Activated naive CD8-positive, alpha-beta T cell treated with anti-CD3 and anti-CD28 coated beads, Interleukin-2, amount 10 ng/mL, durations not matched to agents 7 days and 5 days (primary cell): ENCODE results near the gene DCST2. TPM values are rescaled to one million over a fixed set of nuclear protein-coding genes. Genes with fewer than 3 reads are reported as not detected.

ENCODE experiments used
- ATAC-seq: fragments of 150-1000 bp; cut with Tn5 transposase; one replicate; pipeline ENCODE4 v1.10.0; 2021; ENCODE audit warnings: low read depth, moderate library complexity
- POLR2A ChIA-PET: fragments of 350-600 bp; sonication (Branson Sonifier 250); formaldehyde crosslinking; loops from one replicate; lab custom pipeline; 2021; ENCODE audit warnings: antibody characterized with exemption; lab: Charles Lee
- DNase-seq: peaks from one replicate; pipeline ENCODE4 v3.0.0; 2021
- H3K27ac Mint-ChIP-seq: one replicate; pipeline ENCODE4 v1.8.0; 2022; ENCODE audit warnings: mild to moderate bottlenecking, mixed read lengths
- H3K27me3 Mint-ChIP-seq: one replicate; pipeline ENCODE4 v1.8.0; 2022; ENCODE audit warnings: mild to moderate bottlenecking, moderate library complexity, mixed read lengths
- H3K36me3 Mint-ChIP-seq: one replicate; pipeline ENCODE4 v1.8.0; 2021; ENCODE audit warnings: mild to moderate bottlenecking, mixed read lengths
- H3K4me1 Mint-ChIP-seq: one replicate; pipeline ENCODE4 v1.8.0; 2021; ENCODE audit warnings: mixed read lengths
- H3K4me3 Mint-ChIP-seq: one replicate; pipeline ENCODE4 v1.8.0; 2022; ENCODE audit warnings: mild to moderate bottlenecking, moderate library complexity, mixed read lengths
- H3K9me3 Mint-ChIP-seq: one replicate; pipeline ENCODE4 v1.8.0; 2021; ENCODE audit warnings: mixed read lengths
- total RNA-seq, 2 experiments: library from RNA; stranded (reverse); gene quantifications; one replicate each; pipeline ENCODE4 v1.2.3, GENCODE V29; 2021

Gene DCST2
- total RNA-seq = 1 to 10 TPM in 1 of 2 experiments, under 1 TPM in 1; 0.91 to 1.4 TPM

DNA sequence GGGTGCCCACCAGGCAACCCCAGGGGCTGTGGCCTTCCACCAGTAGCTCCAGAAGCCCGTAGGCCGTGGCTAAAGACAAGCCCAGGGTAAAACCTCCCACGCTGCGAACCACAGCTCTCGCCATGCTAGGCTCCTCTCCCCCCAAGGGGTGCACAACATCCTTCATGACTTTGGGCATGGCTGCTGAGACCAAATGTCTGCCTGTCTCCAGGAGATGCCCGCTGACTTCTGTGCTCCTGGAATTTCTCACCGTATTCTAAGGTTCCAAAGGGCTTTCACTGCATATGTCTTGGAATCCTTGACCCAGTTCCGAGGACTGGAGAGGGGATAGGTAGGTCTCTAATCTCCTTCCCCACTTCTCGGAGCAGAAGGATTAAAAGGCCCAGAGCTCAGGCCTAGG, at the start of gene DCST2, which contains the start of gene DCST1:
Gene DCST2, minus strand, starts transcription at position 258 of the 400 bp plus-strand sequence. Its CDS starts 80 bp downstream, at position 178.
Gene DCST1, plus strand, starts transcription at position 301 of the 400 bp plus-strand sequence. CDS start 213 bp downstream, outside the sequence.
- POLR2A ChIA-PET = interaction anchor here (0.9 kb wide), 1 partner anchor 41 kb away, joined by 3 read pairs; the partner anchor contains the start of gene LENEP
- Mint-ChIP-seq H3K27me3 (peaks cover 10% of the 10 kb centered on the region), H3K4me3 (no peak within 1 kb of the TSS), H3K27ac (no peak within 1 kb of the TSS), H3K36me3 (no peaks in the 10 kb centered on the region), H3K9me3 (no peaks in the 10 kb centered on the region), H3K4me1 (peaks cover 1% of the 10 kb centered on the region)
- ATAC-seq (no peak), DNase-seq (no peak)

GRCh38 chr1:155083052-155083541, 49.5 kb upstream of the DCST2 start:
- ATAC-seq (no peak), DNase-seq (no peak)
- Mint-ChIP-seq H3K9me3 (no peaks in the 10 kb centered on the region), H3K27me3 (peaks cover 49% of the 10 kb centered on the region), H3K36me3 (peaks cover 1% of the 10 kb centered on the region), H3K27ac (no peak overlapping the region), H3K4me1 (peaks cover 36% of the 10 kb centered on the region), H3K4me3 (peak overlapping the region; percentile 12)
- POLR2A ChIA-PET = interaction anchor here (0.6 to 3.2 kb wide), 3 partner anchors 16 to 100 kb away, joined by 3 to 26 read pairs (median 3); partner anchors contain the start of genes EFNA4 and FLAD1

- Mint-ChIP-seq H3K4me1 (peaks cover 40% of the 10 kb centered on the region), H3K9me3 (no peaks in the 10 kb centered on the region), H3K36me3 (peaks cover 1% of the 10 kb centered on the region), H3K4me3 (peak overlapping the region; percentile 12), H3K27me3 (peaks cover 55% of the 10 kb centered on the region), H3K27ac (no peak overlapping the region)
- POLR2A ChIA-PET = interaction anchor here (0.6 to 1.0 kb wide), 2 partner anchors 15 to 99 kb away, joined by 3 read pairs; partner anchors contain the start of gene FLAD1
- DNase-seq = no peak
- no peak for ATAC-seq
Measured at GRCh38 chr1:155082301-155083051, 48.9 kb upstream of the DCST2 start.

DNA sequence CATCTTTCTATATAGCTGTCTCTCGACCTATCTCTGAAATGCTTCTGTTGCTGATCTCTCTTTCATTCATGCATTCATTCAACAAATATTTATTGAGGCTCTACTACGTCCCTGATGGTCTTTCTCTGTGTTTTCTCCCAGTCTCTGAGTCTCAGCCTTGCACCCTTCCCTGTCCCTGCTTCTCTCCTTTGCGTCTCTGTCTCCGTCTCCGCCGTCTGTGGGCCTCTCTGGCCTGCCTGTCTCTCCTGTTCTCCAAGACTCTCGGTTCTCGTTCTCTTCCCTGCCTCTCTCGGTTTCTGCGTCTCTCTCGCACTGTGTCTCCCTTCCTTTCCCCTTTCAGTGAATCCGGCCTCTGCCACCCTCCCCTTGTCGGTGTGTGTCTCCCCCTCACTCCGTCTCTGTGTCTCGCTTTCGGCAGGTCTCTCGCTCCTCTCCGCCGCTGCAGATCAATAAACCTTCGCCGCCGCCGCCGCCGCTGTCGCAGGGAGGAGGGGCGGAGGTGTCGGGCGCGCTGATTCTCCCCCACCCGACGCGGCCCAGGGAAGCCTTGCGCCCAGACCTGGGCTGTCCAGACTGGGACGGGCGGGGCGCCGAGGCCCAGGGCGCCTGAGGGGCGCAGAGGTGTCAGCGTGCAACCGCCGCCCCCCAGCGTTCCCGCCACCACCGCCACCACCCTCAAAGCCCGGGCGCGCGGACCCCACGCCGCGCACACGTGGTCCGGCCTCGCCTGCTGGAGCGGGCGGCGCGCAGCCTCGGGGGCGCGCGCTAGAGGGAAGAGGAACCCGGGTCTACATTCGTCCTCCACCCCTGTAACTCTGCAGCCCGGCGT, 48.1 kb upstream of the DCST2 start:
- no peak for ATAC-seq
- Mint-ChIP-seq H3K27ac (peak overlapping the region; percentile 18), H3K9me3 (no peaks in the 10 kb centered on the region), H3K36me3 (peaks cover 1% of the 10 kb centered on the region), H3K4me3 (peak overlapping the region; percentile 78), H3K4me1 (peaks cover 48% of the 10 kb centered on the region), H3K27me3 (peaks cover 61% of the 10 kb centered on the region)
- DNase-seq = peak; percentile 58
- POLR2A ChIA-PET = interaction anchor here (1.0 to 1.4 kb wide), 4 partner anchors 10 to 19 kb away, joined by 3 to 5 read pairs (median 3); no protein-coding TSS in a partner anchor

DNA sequence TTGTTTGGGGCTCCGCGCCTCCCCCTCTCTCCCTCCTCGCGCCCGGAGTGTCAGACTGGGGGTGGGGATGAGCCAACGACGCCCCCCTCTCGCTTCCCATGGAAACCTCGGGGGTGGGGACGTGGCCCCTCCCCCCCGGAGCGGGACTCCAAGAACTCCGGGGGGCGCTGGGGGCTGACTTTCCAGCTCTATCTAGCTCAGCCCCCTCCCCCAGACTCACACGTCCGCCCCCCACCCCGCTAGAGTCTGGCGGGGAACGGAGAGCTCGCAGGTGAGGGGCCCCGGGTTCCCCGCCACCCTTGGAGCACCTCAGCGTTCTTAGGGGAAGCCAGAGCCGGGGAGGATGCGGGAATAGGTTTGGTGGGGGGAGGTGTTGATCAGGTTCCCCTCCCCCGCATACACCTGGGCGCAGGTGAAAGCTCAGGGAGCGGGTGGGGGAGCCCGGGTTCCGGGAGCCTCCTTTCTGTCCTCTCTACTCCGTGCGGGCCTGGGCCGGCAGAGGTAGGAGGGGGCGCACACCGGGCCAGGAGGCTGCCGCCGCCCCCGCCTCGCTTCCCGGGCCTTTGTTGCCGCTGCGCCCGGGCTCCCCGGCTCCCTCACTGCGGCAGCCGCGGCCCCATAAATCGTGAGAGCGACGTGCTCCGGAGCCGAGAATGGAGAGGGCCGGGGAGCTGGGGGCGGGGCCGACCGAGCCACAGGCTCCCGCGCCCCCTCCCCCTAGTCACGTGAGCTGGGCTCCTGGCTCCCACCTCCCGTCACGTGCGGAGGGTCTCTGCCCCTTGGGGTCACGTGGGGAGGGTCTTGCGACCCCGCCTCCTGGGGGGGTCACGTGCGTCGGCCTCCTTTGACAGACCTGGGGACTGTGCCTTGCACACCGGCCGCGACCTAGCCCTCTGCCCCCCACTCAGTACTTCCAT, 47.0 kb upstream of the DCST2 start:
- Mint-ChIP-seq H3K9me3 (no peaks in the 10 kb centered on the region), H3K4me3 (peak overlapping the region; percentile 78), H3K36me3 (peaks cover 1% of the 10 kb centered on the region), H3K27me3 (peaks cover 61% of the 10 kb centered on the region), H3K27ac (no peak overlapping the region), H3K4me1 (peaks cover 52% of the 10 kb centered on the region)
- POLR2A ChIA-PET = interaction anchor here (0.8 to 1.4 kb wide), 4 partner anchors 9 to 18 kb away, joined by 3 to 5 read pairs (median 3); no protein-coding TSS in a partner anchor
- ATAC-seq = no peak
- DNase-seq = peak; percentile 58

DNA sequence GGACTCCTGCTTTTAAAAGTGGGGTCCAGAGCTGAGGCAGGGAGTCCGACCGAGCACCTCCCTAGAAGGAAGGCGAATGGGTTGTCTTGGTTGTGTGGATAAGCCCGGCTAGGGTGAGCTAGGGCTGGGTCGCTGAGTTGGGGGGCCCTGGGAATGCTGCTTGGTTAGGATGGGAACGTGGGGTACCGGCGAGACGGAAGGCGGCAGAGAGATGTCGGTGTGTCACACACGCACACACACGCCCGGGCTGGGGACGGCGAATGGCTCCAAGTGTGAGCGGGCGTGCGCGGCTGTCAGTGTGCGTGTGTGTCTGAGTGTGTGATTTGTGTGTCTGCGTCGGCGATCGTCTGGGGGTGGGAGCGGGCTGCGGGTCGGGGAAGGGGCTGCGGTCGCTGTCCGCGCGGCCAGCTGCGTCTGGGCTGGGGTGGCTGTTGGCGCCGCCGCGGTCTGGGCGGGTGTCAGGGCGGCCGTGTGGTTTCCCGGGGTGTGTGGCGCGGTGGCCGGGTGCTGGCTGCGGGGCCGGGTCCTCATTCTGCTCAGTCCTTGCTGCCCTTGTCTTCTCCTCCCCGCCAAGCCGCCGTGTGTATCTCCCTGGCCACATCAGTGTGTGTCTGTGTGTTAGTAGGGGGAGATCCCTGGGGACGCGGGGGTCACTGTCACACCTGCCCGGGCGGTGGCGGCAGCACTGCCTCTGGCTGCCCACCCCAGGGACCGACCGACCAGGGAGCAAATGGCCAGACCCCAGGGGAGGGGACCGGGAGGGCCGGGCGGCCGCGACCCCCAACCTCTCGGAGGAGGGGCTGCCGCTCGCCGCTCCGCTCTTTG, 46.1 kb upstream of the DCST2 start:
- Mint-ChIP-seq H3K27ac (peak overlapping the region; percentile 52), H3K27me3 (peaks cover 61% of the 10 kb centered on the region), H3K36me3 (peaks cover 1% of the 10 kb centered on the region), H3K4me1 (peaks cover 49% of the 10 kb centered on the region), H3K4me3 (peak overlapping the region; percentile 77), H3K9me3 (no peaks in the 10 kb centered on the region)
- no peak for ATAC-seq
- POLR2A ChIA-PET = interaction anchor here (0.5 to 1.4 kb wide), 4 partner anchors 8 to 95 kb away, joined by 3 to 5 read pairs (median 3); no protein-coding TSS in a partner anchor
- no peak for DNase-seq

DNA sequence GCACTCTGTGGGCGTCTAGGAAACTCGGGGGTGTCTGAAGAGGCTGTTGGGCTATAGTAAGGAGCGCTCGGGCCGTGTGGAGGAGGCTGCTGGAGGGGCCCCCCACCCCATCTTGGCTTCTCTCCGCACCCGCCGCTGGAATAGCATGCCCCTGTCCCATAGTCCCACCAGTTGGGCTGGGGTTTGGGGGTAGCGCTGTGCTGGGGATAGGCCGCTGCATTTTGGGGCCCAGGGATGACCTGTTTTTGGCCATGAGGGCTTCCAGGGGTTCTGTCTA, 45.6 kb upstream of the DCST2 start:
- no peak for ATAC-seq
- Mint-ChIP-seq H3K9me3 (no peaks in the 10 kb centered on the region), H3K27ac (peak overlapping the region; percentile 52), H3K4me1 (peaks cover 48% of the 10 kb centered on the region), H3K36me3 (peaks cover 1% of the 10 kb centered on the region), H3K27me3 (peaks cover 61% of the 10 kb centered on the region), H3K4me3 (peak overlapping the region; percentile 77)
- no peak for DNase-seq
- POLR2A ChIA-PET = interaction anchor here (0.5 to 0.6 kb wide), 2 partner anchors 43 to 95 kb away, joined by 3 to 5 read pairs; no protein-coding TSS in a partner anchor

- peak; percentile 28 for ATAC-seq
- peak; percentile 84 for DNase-seq
- Mint-ChIP-seq H3K27me3 (peaks cover 56% of the 10 kb centered on the region), H3K36me3 (peaks cover 1% of the 10 kb centered on the region), H3K9me3 (no peaks in the 10 kb centered on the region), H3K4me1 (peaks cover 46% of the 10 kb centered on the region), H3K27ac (peak within 1 kb of the TSS; percentile 52), H3K4me3 (peak within 1 kb of the TSS; percentile 77)
- POLR2A ChIA-PET = interaction anchor here (0.5 to 1.2 kb wide), 4 partner anchors 11 to 94 kb away, joined by 3 to 7 read pairs (median 4); partner anchors contain the start of gene EFNA4
Measured at GRCh38 chr1:155078469-155079209, 45.1 kb upstream of the DCST2 start, which contains the start of gene EFNA3. Gene EFNA3 (plus strand): TSS chr1:155078837. CDS start chr1:155078942, 105 bp downstream.

DNA sequence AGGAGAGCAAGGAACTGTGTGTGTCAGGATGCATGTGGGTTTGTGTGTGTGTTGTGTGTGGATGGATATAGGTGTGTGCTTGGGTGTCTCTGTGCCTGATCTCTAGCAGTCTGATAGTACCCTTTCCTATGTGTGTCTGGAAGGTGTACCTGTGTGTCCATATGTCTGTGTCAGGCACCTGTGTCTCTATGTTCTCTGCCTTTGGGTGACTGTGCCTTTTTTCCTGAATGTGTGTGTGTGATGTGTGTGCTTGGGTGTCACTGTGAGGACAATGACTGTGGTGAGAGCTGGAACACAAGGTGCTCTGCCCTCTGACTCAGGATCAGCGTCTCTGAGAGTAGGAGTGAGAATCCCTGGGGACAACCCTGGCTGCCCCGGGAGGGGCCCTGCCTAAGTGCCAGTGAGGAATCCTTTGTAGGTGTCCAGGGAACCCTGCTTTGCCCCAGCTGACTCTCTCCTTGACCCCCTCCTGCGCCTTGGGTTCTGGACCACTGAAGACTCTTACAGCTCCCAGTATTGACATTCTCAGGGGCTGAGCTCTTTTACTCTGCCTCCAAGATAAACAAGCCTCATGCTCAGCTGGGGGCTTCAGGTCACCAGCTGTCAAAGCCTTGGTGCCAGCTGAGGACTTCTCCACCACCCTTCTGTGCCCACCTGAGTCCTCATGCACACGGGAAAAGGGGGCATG, 44.3 kb upstream of the DCST2 start:
- no peaks in the 10 kb centered on the region for H3K9me3 Mint-ChIP-seq
- ATAC-seq (no peak), DNase-seq (no peak)
- peaks cover 52% of the 10 kb centered on the region for H3K4me1 Mint-ChIP-seq
- no peak overlapping the region for H3K4me3 Mint-ChIP-seq
- POLR2A ChIA-PET = interaction anchor here (0.9 to 1.2 kb wide), 2 partner anchors 11 to 15 kb away, joined by 3 to 7 read pairs; partner anchors contain the start of gene EFNA4
- no peak overlapping the region for H3K27ac Mint-ChIP-seq
- peaks cover 1% of the 10 kb centered on the region for H3K36me3 Mint-ChIP-seq
- peaks cover 49% of the 10 kb centered on the region for H3K27me3 Mint-ChIP-seq

DNA sequence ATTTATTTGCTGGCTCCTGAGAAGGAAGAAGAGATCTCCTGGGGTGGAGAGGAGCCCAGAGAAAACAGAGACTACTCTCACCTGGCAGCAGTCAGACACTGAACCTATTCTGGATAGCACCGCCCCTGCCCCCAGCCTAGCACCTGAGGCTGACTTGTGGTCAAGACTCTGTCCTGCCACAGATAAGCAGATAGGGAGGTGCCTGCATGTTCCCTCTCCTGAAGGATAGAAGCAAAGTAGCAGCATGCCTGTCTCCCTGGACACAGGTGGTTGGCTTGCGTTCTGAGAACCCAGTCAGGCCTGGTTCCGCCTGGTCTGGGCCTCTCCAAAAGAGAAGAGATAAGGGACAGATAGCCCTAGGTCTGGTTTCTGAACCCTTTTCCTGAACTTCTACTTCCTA, 43.8 kb upstream of the DCST2 start:
- H3K27ac Mint-ChIP-seq = no peak overlapping the region
- no peak overlapping the region for H3K4me3 Mint-ChIP-seq
- POLR2A ChIA-PET = no interaction called here
- ATAC-seq = no peak
- no peaks in the 10 kb centered on the region for H3K9me3 Mint-ChIP-seq
- peaks cover 50% of the 10 kb centered on the region for H3K4me1 Mint-ChIP-seq
- H3K27me3 Mint-ChIP-seq = peaks cover 43% of the 10 kb centered on the region
- DNase-seq = no peak
- peaks cover 1% of the 10 kb centered on the region for H3K36me3 Mint-ChIP-seq
